ENCODE data around the gene XRN1. TPM values are rescaled to one million over a fixed set of nuclear protein-coding genes. Genes with fewer than 3 reads are reported as not detected.

The XRN1 gene
- total and polyA plus RNA-seq, 2 of the 8 experiments (the other 6 are each of a cell fraction or from before 2014, with no cell fraction given) = 1.9 to 17.2 TPM

DNA sequence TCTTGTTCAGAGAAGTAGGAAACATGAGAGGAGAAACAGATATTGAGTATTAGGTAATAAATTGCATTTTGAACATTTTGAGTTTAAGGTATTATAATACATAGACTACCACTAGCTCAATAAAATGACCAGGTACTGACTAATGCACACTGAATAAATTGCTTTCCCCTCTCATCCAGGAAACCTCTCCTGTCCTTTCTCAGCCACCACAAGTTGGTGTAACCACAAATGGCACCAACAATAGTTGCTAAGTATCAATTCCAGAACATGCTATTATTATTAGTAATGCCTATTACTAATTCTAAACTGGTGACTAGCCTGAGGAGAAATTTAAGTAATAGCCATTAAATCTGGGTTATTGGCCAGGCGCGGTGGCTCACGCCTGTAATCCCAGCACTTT lies 47.3 kb upstream of the XRN1 start:
- H2AFZ ChIP-seq (ENCODE audit: low read length) = no peak overlapping the region
- no peaks in the 10 kb centered on the region for H4K20me1 ChIP-seq (replicated peaks in 1 of 2; ENCODE audit: control insufficient read depth in 1 of 2, insufficient read depth in 2 of 2, low read length in 2 of 2)
- H2BK12ac ChIP-seq (ENCODE audit: low read depth, low read length) = no peak overlapping the region
- no peaks in the 10 kb centered on the region for H3K4me1 ChIP-seq (replicated peaks in 1 of 4; ENCODE audit: control insufficient read depth in 3 of 4, insufficient read depth in 4 of 4, low read length in 3 of 4)
- no peak overlapping the region for H4K8ac ChIP-seq (ENCODE audit: extremely low read depth, insufficient read depth, low read length)
- WGBS, 2 experiments (ENCODE audit: extremely low coverage in 1 of 2, insufficient coverage in 1 of 2, insufficient read length in 1 of 2, insufficient replicate concordance in 2 of 2, low coverage in 1 of 2, low lambda C conversion rate in 2 of 2, missing lambda C conversion rate in 1 of 2) = 93% methylated on average over 3 of the region's 3 CpGs; no CpG with 5 or more reads in 1 of the 2 experiments
- no peak overlapping the region for H4K5ac ChIP-seq (ENCODE audit: insufficient read length, low read depth, low read length)
- no peaks in the 10 kb centered on the region for H3K23me2 ChIP-seq (ENCODE audit: low read depth, low read length)
- no peak overlapping the region for H2BK5ac ChIP-seq (ENCODE audit: low read depth, low read length)
- no peak overlapping the region for H3K9ac ChIP-seq (replicated peaks in 1 of 4; ENCODE audit: extremely low read depth in 1 of 4, low read depth in 3 of 4, low read length in 3 of 4)
- H2BK15ac ChIP-seq (ENCODE audit: low read length) = no peak overlapping the region
- H3K4ac ChIP-seq (replicated peaks; ENCODE audit: insufficient read length, low read depth, low read length) = no peak overlapping the region
- no peak overlapping the region for H3K4me3 ChIP-seq (ENCODE audit: extremely low read depth in 1 of 4, insufficient read depth in 2 of 4, low read depth in 3 of 4, low read length in 4 of 4)
- no peaks in the 10 kb centered on the region for H3K9me3 ChIP-seq (ENCODE audit: insufficient read depth in 2 of 2, low read depth in 1 of 2, low read length in 1 of 2)
- ChIA-PET CTCF (ENCODE audit: partially characterized antibody) (interaction anchor here (0.7 kb wide), 1 partner anchor 97 kb away, joined by 3 read pairs; no protein-coding TSS in a partner anchor), POLR2A (ENCODE audit: partially characterized antibody) (no interaction called here)
- H3K4me2 ChIP-seq (ENCODE audit: insufficient read depth in 1 of 2, low read depth in 2 of 2, low read length in 2 of 2) = no peak overlapping the region
- no peak for DNase-seq (ENCODE audit: low read depth in 1 of 2, low spot score in 2 of 2)
- H3K14ac ChIP-seq (ENCODE audit: insufficient read length) = no peak overlapping the region
- H2BK120ac ChIP-seq (replicated peaks; ENCODE audit: low read depth, low read length) = no peak overlapping the region
- no peak overlapping the region for H3K56ac ChIP-seq (replicated peaks; ENCODE audit: insufficient read length, low read depth, low read length)
- FAIRE-seq = no peak
- no peak overlapping the region for H2BK20ac ChIP-seq (ENCODE audit: low read length)
- H3K18ac ChIP-seq (ENCODE audit: extremely low read depth, low read length) = no peak overlapping the region
- H3K36me3 ChIP-seq (ENCODE audit: control insufficient read depth in 2 of 4, insufficient read depth in 4 of 4, low read length in 3 of 4) = peaks cover 2 to 24% (median 9%) of the 10 kb centered on the region in 4 experiments; a peak in 4 of 8 replicates
- H2AK5ac ChIP-seq (ENCODE audit: low read depth, low read length) = no peak overlapping the region
- H3K79me1 ChIP-seq (ENCODE audit: low read depth, low read length) = no peaks in the 10 kb centered on the region
- no peak overlapping the region for H3K27ac ChIP-seq (ENCODE audit: low read depth, low read length)
- H4K91ac ChIP-seq (replicated peaks; ENCODE audit: insufficient read length, low read length) = no peak overlapping the region
- no peaks in the 10 kb centered on the region for H3K79me2 ChIP-seq (ENCODE audit: control insufficient read depth in 1 of 2, insufficient read depth in 2 of 2, low read length in 2 of 2)
- no peaks in the 10 kb centered on the region for H3K27me3 ChIP-seq (replicated peaks in 1 of 4; ENCODE audit: control insufficient read depth in 3 of 4, extremely low read depth in 1 of 4, insufficient read depth in 3 of 4, low read length in 3 of 4)
- H3K23ac ChIP-seq (ENCODE audit: insufficient read length) = no peak overlapping the region
- TF ChIP-seq JUN (IDR thresholded peaks at IDR 0.05; ENCODE audit: low read depth, low read length) (no peak), FOSL1 (IDR thresholded peaks at IDR 0.05; ENCODE audit: insufficient read depth, low read depth, low read length) (no peak), EP300 (IDR thresholded peaks at IDR 0.05; ENCODE audit: borderline replicate concordance in 1 of 2, low read depth in 2 of 2, low read length in 2 of 2) (no peak), GABPA (IDR thresholded peaks at IDR 0.05; ENCODE audit: borderline replicate concordance, insufficient read depth, low read length) (no peak), SIX5 (IDR thresholded peaks at IDR 0.05; ENCODE audit: low read depth, low read length) (no peak), KDM1A (IDR thresholded peaks at IDR 0.05; ENCODE audit: borderline replicate concordance, low read length) (no peak), CHD1 (IDR thresholded peaks at IDR 0.05; ENCODE audit: low read depth, low read length) (no peak), CEBPB (IDR thresholded peaks at IDR 0.05; ENCODE audit: low read depth, low read length) (no peak)
- TF ChIP-seq, protein P1, sequence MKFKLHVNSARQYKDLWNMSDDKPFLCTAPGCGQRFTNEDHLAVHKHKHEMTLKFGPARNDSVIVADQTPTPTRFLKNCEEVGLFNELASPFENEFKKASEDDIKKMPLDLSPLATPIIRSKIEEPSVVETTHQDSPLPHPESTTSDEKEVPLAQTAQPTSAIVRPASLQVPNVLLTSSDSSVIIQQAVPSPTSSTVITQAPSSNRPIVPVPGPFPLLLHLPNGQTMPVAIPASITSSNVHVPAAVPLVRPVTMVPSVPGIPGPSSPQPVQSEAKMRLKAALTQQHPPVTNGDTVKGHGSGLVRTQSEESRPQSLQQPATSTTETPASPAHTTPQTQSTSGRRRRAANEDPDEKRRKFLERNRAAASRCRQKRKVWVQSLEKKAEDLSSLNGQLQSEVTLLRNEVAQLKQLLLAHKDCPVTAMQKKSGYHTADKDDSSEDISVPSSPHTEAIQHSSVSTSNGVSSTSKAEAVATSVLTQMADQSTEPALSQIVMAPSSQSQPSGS (IDR thresholded peaks at IDR 0.05; ENCODE audit: low read length) = no peak
- TF ChIP-seq, protein P2, sequence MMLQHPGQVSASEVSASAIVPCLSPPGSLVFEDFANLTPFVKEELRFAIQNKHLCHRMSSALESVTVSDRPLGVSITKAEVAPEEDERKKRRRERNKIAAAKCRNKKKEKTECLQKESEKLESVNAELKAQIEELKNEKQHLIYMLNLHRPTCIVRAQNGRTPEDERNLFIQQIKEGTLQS (IDR thresholded peaks at IDR 0.05; ENCODE audit: insufficient read depth, low read depth, low read length) = no peak
- TF ChIP-seq, protein P3, sequence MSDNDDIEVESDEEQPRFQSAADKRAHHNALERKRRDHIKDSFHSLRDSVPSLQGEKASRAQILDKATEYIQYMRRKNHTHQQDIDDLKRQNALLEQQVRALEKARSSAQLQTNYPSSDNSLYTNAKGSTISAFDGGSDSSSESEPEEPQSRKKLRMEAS (IDR thresholded peaks at IDR 0.05) = no peak
